ENCODE data around the gene GULP1.
A peak's percentile ranks its signal among the peaks of the same experiment; 100 is the strongest.
"Not testable (repeated sequence)": the region's sequence is repeated elsewhere in the genome, so short reads cannot be mapped to it uniquely, and the experiment has no call there.

The GULP1 gene, protein sequence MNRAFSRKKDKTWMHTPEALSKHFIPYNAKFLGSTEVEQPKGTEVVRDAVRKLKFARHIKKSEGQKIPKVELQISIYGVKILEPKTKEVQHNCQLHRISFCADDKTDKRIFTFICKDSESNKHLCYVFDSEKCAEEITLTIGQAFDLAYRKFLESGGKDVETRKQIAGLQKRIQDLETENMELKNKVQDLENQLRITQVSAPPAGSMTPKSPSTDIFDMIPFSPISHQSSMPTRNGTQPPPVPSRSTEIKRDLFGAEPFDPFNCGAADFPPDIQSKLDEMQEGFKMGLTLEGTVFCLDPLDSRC

DNA sequence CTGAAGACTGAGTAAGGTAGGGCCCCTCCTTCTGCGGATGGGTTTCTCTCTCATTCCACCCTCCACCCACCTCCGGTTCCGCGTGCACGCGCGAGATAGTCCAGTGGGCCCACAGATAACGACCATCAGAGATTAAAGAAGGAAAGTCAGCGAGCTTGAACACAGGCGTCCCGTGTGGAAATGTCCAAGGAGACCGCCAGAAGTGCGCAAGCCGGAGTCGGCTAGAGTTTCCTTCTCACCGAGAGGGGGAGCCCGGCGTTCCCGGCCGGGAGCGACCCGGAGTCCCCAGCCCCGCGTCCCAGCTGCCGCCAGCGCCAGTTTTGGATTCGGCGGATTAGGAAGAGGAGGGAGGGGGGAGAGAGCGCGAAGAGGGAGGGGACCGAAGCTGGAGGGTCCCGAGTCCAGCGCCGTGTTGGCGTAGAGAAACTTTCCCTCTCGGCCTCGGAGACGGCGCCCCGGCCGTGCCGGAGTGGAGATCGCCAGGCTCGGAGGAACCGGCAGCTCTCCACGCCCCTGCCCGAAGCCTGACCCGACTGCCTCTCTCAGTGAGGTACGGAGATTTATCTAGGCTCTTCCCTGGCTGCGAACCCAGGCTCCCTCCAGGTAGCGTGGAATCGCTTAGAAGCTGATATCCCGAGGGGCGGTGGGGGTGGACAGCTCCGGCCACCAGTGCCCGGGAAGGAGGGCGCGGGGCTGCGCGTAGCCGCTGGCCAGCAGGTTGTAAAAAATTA lies at the start of gene GULP1:
GULP1 (plus strand) TSS at position 258 of the 731 bp plus-strand sequence. CDS start 185,829 bp downstream, outside the sequence.
- peak; percentile 91 for DNase-seq

DNA sequence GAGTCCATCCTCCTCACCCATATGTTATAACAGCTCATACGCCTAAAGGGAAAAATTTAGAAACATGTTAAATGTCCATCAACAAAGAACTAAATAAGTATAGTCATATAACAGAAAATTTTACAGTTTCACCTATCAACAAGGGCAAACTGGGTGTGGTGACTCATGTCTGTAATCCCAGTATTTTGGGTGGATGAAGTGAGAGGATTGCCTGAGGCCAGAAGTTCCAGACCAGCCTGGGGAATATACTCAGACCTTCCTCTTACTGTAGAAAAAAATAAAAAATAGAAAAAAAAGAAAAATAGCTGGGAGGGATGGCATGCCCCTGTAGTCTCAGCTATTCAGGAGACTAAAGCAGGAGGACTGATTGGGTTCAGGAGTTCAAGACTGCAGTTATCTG lies 48.3 kb upstream of the GULP1 start:
- DNase-seq, result peak; percentile 70

DNA sequence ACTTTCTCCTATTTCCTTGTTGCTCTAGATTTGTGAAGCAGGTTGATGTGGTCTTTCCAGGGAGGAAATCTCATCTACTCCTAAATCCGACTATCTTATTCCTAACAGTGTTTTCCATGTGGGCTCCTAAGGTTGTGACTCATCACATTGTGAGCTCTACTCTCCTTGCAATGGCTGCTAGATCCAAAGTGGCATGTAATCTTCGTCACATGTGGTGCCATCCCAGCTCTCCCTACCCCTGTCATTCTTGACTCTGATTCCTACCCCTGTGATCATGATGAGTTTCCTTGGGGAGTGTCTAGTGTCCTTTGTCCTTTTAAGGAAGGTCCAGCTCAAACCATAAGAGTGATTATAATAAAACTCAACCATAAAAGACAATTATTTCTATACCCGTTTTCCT lies 47.3 kb upstream of the GULP1 start:
- no peak for DNase-seq

DNA sequence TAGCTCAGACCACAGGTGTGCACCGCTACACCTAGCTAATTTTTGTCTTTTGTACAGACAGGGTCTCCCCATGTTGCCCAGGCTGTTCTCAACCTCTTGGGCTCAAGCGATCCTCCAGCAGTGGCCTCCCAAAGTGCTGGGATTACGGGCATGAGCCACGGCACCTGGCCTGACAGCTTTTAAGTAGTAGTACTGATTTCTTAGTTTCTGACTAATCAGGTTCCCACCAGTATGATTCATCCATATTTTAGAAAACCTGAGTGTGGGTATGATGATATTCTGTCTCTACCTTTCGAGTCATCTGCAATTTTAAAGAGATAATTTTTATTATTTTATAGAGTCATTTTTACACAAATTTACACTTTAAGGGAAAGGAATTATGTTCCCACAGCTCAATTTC lies 46.4 kb upstream of the GULP1 start:
- no peak for DNase-seq

DNA sequence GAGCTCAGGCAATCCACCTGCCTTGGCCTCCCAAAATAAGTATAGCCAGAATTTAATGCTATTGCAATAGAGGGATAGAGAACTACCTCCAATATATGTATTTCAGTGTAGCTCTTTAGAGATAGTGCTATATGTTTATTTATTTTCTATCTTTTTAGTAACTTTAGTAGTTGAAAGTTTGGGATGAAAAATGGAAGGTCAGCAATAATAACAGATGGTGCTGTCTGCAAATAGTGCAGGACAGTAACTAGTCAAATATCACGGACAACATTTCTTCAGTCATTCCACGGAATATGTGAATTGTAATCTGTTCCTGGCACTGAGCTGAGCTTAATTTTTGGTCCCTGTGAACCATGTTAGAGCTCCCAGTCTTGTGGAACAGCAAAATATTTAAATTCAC lies 43.2 kb upstream of the GULP1 start:
- DNase-seq, result no peak

DNA sequence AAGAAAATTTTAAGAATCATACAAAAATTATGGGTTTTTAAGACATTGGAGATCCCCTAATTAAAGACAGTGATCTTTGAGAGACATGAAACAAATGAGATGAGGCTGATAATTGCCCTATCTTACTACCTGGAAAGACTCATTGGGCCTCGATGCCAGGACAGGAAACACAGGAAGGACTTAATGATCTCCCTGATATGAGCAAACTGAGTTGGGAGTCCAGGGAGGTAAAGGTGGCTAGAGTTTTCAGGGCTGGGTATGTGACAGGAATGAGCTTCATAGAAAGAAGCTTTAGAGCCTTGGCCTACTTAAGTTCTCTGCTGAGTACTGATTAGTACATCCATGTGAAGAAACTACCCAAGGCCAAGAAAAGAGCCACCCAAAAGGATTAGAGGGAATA lies 40.6 kb upstream of the GULP1 start:
- DNase-seq, result peak; percentile 55

DNA sequence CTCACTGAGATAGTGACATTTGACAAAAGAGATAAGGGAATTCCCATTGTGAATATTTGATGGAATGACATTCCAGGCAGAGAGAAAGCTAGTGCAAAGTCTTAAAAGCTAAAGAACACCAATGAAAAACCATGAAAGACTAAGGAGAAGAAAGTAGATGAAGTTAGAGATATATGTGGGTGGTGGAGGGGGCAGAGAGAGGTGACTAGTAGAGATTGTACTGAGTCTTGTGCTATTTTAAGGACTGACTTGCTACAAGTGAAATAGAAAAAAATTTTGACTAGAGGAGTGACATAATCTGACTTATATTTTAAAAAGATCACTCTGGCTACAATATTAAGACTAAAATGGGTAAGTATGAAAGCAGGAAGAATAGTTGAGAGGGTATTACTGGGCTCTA lies 35.3 kb upstream of the GULP1 start:
- DNase-seq, result no peak

DNA sequence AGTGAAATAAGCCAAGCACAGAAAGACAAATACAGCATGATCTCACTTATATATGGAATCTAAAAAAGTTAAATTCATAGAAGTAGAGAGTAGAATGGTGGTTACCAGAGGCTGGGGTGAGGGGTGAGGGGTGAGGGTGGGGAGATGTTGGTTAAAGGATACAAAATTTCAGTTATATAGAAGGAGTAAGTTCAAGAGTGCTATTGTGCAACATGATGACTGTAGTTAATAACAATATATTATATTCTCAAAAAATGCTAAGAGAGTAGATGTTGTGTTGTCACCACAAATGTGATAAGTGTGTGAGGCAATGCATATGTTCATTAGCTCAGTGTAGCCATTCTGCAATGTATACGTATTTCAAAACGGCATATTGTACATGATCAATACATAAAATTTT lies 26.4 kb upstream of the GULP1 start:
- DNase-seq, result no peak

DNA sequence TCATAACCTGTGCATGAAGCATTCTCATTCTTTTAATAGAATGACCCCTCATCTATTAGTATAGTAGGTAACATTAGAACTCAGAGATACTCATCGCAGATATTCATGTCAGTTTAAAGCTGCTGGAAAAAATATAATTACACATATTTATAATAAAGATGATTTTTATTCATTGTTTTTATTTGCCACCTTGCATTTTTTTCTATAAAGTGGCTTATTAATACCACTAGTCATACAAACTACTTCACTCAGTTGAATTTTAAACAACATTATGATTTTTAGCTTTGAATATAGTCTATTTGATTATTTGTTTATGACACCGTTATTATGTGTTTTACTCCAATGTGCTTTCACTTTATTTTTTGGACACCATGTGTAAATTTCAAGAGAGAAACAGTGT lies 23.9 kb upstream of the GULP1 start:
- DNase-seq, result no peak

DNA sequence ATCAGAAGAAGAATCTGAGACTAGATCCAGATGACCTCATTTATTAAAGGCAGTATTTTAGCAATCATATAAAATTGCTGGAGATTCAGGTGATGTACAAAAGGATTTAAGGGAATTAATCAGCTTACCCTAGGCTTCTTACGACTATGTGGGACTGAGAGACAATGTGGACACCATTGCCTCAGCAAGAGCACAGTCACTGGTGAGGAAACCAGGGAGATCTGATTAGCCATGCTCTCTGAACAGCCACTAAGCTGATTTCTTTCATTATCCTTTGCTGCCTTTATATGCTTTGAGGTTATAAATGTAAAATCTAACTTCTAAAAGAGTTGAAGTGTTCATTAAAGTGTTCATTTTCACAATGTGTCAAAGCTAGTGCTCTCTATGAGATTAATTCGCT lies 22.7 kb upstream of the GULP1 start:
- DNase-seq, result no peak

DNA sequence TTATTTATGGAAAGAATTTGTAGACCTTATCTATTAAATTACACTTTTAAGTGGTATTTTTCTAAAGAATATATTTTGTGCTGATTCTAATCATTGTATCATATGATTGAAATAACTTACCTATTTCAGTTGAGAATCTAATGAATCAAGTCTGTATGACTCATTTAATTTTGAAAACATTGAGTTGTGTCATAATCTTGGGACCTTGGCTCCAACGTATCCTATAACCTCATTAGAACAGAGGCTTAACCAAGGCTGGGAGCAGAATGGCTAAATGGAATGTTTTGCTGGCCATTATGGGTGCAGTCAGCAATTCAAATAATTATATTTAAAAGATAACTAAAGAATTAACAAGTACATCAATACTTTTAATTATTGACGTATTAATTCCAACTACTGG lies 19.6 kb upstream of the GULP1 start:
- no peak for DNase-seq

DNA sequence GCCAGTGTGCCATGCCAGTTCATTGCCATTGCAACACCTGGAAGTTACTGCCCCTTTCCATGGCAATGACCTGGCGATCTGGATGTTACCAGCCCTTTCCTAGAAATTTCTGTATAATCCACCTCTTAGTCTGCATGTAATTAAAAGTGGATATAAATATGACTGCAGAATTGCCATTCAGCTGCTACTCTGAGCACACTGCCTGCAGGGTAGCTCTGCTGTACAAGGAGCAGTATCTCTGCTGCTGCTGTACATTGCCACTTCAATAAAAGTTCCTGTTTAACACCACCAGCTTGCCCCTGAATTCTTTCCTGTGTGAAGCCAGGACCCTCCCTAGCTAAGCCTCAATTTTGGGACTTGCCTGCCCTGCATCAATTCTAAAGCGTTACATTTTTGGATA lies 17.4 kb upstream of the GULP1 start:
- no peak for DNase-seq

DNA sequence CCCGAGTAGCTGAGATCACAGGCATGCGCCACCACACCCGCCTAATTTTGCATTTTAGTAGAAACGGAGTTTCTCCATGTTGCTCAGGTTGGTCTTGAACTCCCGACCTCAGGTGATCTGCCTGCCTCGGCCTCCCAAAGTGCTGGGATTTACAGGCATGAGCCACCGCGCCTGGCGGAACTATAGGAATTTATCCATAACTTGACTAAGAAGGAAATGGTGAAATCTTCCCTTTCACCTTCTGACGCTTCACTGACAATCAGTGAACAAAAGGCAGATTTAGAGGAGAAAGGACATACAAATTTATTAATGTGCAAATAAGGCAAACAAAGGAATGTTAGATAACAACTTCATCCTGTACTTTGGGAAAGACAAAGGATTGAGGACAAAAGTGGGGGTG lies 15.4 kb upstream of the GULP1 start:
- DNase-seq, result no peak

DNA sequence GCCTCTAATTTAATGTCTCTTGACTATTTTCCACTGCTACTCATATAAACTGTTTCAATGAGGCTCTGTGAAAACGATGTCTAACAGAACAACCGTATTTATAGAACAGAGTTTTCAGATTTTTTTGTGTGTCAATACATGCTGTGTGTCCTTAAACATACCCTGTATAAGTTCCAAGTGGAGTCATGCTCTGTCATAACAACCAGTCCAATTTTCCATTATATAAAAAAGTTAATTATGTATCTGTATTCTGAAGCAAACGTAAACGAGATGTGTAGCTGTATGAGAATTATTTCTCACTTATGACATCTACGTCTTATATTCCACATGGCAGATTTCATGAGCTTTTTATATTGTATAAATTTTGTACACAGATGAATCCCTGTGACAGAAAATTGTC lies 13.9 kb upstream of the GULP1 start:
- no peak for DNase-seq

DNA sequence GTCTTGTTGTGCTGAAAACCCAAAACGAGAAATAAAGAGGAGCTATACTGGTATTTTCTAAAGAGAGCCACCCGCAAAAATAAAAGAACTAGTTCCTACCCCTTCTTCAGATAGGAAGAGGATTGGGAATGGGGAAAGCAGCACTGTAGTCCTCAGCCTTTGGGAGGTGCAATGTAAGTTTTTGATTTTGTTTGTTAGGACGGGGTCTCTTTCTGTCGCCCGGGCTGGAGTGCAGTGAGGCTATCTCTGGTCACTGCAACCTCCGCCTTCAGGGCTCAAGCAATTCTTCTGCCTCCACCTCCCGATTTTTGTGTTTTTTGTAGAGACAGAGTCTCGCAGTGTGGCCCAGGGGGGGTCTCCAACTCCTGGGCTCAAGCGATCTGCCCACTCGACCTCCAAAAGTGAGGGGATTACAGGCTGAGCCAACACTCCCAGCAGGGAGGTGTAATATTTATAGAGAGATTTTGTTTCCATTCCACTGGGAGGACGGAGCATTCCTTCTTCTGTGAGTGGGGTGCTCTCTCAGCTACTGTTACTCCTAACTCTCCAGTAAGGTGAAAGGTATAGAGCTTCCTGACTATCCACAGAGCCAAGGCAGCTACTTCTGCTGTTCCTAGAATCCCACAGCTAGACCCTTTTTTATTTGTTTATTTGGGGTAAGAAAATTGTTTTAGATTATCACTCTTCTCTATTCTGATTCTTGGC lies 13.1 kb upstream of the GULP1 start:
- no peak for DNase-seq

DNA sequence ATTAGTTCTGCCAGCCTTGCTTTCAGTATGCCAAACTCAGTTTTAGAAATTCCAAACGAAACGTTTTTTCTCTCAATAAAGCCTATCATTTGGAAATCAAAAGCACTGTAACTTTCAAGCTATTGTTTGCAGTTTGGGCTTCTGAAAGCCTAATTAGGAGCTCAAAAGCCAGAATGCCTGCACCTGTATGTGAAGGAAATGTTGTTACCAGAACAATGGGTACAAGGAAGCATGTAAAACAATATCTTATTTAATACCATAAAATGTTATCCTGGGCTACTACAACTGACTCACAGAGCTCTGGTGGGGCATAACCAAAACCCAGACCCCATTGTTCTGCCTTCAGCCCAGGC lies 12.6 kb upstream of the GULP1 start:
- DNase-seq, result no peak

DNA sequence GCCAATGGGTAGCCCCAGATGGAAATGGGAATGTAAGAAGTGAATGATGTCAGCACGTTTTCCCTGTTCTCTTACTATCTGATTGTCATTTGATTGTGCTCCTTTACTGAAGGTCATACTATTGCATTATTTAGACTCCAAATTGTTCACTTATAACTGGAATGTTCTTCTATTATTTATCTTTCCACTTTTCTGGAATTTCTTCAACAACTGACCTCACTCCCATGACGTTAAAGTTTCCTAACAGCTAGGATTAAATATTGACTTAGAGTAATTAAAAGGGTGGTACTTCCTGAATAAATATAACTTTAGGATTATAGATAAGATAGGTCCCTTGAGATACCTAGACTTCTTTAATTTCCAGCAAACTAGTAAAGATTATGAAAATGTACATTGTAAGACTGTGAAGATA lies 10.9 kb upstream of the GULP1 start:
- no peak for DNase-seq

DNA sequence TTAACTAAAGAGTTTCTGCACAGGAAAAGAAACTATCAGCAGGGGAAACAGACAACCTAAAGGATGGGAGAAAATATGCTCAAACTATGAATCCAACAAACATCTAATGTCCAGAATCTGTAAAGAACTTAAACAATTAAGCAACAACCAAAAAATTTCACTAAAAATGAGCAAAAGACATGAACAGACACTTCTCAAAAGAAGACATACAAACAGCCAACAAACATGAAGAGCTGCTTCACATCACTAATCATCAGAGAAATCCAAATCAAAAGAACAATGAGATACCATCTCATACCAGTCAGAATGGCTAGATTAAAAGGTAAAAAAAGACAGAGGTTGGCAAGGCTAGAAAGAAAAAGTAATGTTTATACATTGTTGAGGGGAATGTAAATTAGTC lies 8.8 kb upstream of the GULP1 start:
- no peak for DNase-seq

DNA sequence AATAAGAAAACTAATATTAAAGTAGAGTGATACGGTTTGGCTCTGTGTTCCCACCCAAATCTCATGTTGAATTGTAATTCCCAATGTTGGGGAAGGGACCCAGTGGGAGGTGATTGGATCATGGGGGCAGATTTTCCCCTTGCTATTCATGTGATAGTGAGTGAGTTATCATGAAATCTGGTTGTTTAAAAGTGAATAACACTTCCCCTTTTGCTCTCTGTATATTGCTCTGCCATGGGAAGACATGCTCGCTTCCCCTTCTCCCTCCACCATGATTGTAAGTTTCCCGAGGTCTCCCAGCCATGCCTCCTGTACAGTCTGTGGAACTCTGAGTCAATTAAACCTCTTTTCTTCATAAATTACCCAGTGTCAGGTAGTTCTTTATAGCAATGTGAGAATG lies 7.4 kb upstream of the GULP1 start:
- not testable (repeated sequence) for DNase-seq

DNA sequence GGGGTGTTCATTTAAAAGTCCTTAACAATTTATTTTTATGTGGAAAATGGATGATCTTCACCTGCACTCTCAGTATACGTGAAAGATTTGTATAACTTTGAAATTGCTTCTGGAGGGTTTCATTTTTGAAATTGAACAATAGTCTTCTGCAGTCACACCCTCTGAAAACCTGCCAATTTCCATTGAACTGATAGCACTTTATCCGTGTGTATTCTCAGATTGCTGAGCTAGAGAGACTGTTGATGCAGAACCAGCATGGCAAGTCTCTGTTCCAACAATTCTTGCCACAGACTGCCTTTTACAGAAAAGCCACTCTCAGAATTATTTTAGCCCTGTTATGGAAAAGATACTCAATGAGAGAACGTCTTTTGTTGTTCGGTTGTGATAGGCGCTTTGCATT lies 6.6 kb upstream of the GULP1 start:
- DNase-seq, result no peak

DNA sequence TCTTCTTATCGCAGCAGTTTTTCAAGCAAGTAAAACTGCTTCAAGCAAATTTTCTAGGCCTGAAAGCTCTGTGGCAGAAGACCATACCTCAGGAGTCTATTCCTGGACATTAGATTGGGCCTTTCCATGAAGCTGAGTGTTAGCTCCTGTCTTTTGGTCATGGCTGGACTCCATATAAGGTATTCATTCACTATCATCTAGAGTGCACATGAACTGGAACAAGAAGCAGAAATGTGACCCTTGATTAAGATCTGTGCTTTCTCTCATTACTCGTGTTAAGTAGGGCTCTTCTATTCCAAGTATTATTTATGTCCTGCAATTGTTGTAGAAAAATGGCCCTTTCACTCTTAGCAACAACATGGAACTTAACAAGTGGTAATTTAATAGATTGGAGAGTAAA lies 5.9 kb upstream of the GULP1 start:
- DNase-seq, result no peak

DNA sequence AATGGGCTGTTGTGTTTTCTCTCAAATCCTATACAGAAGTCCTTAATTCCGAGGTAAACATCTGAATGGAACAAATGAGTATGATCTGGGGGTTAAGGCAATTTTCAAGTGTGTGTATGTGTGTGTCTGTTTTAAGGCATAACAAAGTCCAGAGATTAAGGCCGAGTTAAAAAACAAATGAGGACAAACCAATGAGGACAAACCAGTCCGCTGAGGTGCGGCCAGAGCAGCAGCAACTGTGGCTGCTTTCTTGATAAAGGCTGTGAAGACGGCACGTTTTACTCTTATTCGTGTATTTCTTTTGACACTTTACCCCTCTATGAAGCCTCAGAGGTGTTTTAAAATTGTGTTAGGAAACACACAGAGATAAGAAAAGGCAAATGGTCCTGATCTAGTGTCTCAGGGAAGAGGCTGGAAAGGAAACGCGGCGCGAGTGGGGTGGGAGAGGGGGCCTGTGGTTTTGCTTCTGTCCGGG lies 495 bp upstream of the GULP1 start:
- DNase-seq, result peak; percentile 74

DNA sequence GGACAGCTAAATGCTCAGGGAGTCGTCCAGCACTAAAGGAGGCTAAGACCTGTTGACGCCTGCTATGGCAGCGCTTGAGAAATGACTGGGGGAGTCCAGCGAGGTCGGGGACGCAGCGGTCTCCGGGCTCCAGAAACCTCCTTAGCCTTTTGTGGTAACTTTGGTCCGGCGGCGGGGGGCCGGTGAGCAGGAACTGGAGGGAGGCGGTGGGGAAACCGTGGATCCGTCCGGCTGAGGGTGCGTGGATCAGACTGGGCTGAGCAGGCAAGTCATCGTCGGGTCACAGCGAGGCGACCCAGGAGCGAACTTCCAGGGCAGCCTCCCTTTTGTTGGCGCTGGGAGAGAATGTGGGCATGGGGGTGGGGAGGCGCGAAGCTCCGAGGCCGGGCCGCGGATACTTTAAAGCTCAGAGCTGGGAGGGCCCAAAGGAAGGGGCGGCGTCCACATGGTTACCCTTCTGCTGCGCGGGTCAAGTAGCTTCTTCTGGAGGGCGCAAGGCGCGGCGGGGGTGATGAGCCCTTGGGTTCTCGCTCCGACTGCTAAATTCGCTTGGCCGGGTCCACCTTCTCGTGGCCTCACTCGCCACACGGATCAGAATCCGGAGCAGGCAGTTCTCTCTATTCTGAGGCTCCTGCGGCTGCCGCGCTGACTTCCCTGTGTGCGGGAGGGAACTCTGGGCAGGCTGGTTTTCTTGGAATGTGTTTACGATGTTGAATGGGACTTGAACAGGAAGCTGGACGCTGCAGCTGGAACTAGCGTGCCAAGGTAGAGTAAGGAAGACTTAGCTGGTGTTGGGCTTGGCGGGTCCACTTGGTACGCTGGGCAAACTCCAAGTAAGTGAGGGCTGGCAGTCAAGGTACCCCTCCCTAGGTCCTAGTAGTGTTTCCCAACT lies 920 bp downstream of the GULP1 start:
- DNase-seq, result peak; percentile 94

All from islet precursor cell (in vitro differentiated cells).